OCI-LY7 (cell line): ENCODE data around the gene TM9SF2.

ENCODE experiments used
- EZH2phosphoT487 ChIP-seq: fragments of 200-600 bp; sonication (generic); IDR thresholded peaks from 2 replicates; pipeline ENCODE4 v1.6.1; 2018; ENCODE audit warnings: low read depth, borderline replicate concordance, mild to moderate bottlenecking, mixed run types, antibody characterized with exemption, low read length, moderate library complexity, mixed read lengths
- TF ChIP-seq, protein P1 (sequence below): fragments of 200-600 bp; sonication (generic); conservative IDR thresholded peaks from 2 replicates; pipeline ENCODE4 v1.5.1; 2014; ENCODE audit warnings: mild to moderate bottlenecking, antibody characterized with exemption, low read length, moderate library complexity, mixed read lengths

DNA sequence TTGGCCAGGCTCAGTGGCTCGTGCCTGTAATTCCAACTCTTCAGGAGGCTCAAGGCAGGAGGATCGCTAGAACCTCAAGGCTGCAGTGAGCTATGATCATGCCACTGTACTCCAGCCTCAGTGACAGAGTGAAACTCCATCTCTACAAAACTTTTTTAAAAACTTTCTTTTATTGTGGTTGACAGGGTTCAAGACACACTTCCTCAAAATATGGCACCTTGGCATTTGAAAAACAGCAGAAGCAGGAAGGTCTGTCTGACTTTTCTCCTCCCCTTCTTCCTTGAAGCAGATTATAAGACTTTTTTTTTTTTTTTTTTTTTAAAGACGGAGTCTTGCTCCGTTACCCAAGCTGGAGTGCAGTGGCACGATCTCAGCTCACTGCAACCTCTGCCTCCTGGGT lies 100.3 kb downstream of the TM9SF2 start:
- TF ChIP-seq, protein P1, sequence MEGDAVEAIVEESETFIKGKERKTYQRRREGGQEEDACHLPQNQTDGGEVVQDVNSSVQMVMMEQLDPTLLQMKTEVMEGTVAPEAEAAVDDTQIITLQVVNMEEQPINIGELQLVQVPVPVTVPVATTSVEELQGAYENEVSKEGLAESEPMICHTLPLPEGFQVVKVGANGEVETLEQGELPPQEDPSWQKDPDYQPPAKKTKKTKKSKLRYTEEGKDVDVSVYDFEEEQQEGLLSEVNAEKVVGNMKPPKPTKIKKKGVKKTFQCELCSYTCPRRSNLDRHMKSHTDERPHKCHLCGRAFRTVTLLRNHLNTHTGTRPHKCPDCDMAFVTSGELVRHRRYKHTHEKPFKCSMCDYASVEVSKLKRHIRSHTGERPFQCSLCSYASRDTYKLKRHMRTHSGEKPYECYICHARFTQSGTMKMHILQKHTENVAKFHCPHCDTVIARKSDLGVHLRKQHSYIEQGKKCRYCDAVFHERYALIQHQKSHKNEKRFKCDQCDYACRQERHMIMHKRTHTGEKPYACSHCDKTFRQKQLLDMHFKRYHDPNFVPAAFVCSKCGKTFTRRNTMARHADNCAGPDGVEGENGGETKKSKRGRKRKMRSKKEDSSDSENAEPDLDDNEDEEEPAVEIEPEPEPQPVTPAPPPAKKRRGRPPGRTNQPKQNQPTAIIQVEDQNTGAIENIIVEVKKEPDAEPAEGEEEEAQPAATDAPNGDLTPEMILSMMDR: no peak
- no peak for TF ChIP-seq EZH2phosphoT487
